Brain microvascular endothelial cell (primary cell): ENCODE results near the gene SPEG.

Source experiments
- DNase-seq: peaks from one replicate; pipeline ENCODE4 v3.0.0-alpha.2; 2020
- H3K27ac ChIP-seq: fragments of 250-450 bp; sonication (Bioruptor Pico); 2 replicates; pipeline ENCODE4 v1.5.1; 2020; ENCODE audit warnings: mild to moderate bottlenecking, moderate library complexity
- H3K27me3 ChIP-seq: fragments of 250-450 bp; sonication (Bioruptor Pico); replicated peaks from 2 replicates; pipeline ENCODE4 v1.5.1; 2020; ENCODE audit warnings: mild to moderate bottlenecking
- H3K36me3 ChIP-seq: fragments of 250-450 bp; sonication (Bioruptor Pico); replicated peaks from 2 replicates; pipeline ENCODE4 v1.5.1; 2020; ENCODE audit warnings: mild to moderate bottlenecking
- H3K4me3 ChIP-seq: 2 replicates; pipeline ENCODE4 v1.5.1; 2011; ENCODE audit warnings: low read depth, mild to moderate bottlenecking, control low read depth, low read length, moderate library complexity
- in situ Hi-C: cut with HindIII; loops from 2 replicates; pipeline ENCODE4 v1.10.0; 2017; ENCODE audit warnings: low sequenced_read_pairs, low pct_ligation_motif_present
- TF ChIP-seq, protein P1 (sequence below): IDR thresholded peaks from 2 replicates; pipeline ENCODE4 v1.5.1; 2011; ENCODE audit warnings: low read depth, mild to moderate bottlenecking, moderate library complexity, low read length, control low read depth, inconsistent platforms; ENCODE audit errors: missing control alignments

SPEG gene

DNA sequence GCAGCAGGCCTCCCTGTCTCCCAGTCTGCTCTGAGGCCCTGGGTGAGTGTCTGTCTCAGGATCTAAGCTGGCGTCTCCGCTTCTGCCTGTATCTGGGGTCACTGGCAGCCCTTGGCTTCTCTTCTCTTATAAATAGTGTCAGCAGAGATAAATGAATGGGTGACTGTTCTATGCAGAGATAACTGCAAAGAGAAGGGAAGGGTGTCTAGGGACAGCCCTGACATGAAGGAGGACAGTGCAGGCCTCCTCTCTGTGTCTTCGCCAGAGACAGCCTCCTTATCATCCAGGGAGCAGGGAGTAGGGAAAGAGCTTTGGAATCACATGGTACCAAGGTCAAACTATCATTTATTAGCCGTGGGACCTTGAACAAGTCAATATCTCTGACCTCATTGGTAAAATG lies 35.8 kb downstream of the SPEG start:
- no peaks in the 10 kb centered on the region for H3K27me3 ChIP-seq
- DNase-seq, result no peak
- no peak overlapping the region for H3K27ac ChIP-seq
- TF ChIP-seq, protein P1, sequence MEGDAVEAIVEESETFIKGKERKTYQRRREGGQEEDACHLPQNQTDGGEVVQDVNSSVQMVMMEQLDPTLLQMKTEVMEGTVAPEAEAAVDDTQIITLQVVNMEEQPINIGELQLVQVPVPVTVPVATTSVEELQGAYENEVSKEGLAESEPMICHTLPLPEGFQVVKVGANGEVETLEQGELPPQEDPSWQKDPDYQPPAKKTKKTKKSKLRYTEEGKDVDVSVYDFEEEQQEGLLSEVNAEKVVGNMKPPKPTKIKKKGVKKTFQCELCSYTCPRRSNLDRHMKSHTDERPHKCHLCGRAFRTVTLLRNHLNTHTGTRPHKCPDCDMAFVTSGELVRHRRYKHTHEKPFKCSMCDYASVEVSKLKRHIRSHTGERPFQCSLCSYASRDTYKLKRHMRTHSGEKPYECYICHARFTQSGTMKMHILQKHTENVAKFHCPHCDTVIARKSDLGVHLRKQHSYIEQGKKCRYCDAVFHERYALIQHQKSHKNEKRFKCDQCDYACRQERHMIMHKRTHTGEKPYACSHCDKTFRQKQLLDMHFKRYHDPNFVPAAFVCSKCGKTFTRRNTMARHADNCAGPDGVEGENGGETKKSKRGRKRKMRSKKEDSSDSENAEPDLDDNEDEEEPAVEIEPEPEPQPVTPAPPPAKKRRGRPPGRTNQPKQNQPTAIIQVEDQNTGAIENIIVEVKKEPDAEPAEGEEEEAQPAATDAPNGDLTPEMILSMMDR, result no peak
- no peaks in the 10 kb centered on the region for H3K36me3 ChIP-seq
- in situ Hi-C loops, result no loop called here
- H3K4me3 ChIP-seq, result no peak overlapping the region

DNA sequence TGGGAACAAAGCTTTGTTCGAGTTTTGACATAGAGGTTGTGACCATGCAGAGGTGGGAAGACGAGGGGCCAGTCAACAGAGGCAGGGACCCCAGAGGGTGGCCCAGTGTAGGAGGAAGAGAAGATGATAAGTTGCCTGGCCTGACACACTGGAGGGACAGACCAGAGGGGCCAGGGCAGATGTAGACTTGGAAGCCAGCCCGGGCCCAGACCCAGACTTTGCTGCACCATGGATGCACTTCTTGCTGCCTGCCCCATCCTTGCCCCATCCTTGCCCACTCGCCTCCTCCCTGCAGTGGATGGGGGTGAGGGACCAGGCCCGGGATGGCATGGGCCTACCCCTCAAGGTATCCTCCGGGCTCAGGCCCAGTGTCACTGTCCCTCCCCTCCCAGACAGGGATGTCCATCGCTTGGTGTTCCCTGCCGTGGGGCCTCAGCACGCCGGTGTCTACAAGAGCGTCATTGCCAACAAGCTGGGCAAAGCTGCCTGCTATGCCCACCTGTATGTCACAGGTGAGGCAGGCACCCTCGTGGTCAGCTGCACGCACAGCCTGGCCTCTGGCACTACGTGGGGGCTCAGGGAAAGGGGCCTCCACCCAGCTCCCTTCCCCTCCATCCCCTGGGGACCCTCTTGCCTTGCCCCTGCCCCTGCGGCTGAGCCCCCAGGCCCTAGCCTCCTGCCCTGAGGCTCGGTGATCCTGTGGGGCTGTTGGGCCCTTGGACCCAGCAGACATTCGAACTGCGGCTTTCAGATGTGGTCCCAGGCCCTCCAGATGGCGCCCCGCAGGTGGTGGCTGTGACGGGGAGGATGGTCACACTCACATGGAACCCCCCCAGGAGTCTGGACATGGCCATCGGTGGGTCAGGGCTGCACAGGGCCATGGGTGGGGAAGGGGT lies 37.1 kb downstream of the SPEG start:
- H3K4me3 ChIP-seq, result no peak overlapping the region
- H3K27me3 ChIP-seq, result no peaks in the 10 kb centered on the region
- H3K36me3 ChIP-seq, result no peaks in the 10 kb centered on the region
- H3K27ac ChIP-seq, result no peak overlapping the region
- no peak for DNase-seq
- TF ChIP-seq, protein P1, result no peak
- in situ Hi-C loops, result no loop called here

GRCh38 chr2:219472629-219473187 lies 38.1 kb downstream of the SPEG start:
- H3K36me3 ChIP-seq, result no peaks in the 10 kb centered on the region
- in situ Hi-C loops, result no loop called here
- no peaks in the 10 kb centered on the region for H3K27me3 ChIP-seq
- DNase-seq, result no peak
- TF ChIP-seq, protein P1, result no peak
- H3K27ac ChIP-seq, result no peak overlapping the region
- H3K4me3 ChIP-seq, result no peak overlapping the region

- TF ChIP-seq, protein P1, result no peak
- in situ Hi-C loops, result no loop called here
- H3K4me3 ChIP-seq, result no peak overlapping the region
- no peak for DNase-seq
- H3K27me3 ChIP-seq, result no peaks in the 10 kb centered on the region
- H3K27ac ChIP-seq, result no peak overlapping the region
- no peaks in the 10 kb centered on the region for H3K36me3 ChIP-seq
Measured at GRCh38 chr2:219473511-219473910, 38.9 kb downstream of the SPEG start.

DNA sequence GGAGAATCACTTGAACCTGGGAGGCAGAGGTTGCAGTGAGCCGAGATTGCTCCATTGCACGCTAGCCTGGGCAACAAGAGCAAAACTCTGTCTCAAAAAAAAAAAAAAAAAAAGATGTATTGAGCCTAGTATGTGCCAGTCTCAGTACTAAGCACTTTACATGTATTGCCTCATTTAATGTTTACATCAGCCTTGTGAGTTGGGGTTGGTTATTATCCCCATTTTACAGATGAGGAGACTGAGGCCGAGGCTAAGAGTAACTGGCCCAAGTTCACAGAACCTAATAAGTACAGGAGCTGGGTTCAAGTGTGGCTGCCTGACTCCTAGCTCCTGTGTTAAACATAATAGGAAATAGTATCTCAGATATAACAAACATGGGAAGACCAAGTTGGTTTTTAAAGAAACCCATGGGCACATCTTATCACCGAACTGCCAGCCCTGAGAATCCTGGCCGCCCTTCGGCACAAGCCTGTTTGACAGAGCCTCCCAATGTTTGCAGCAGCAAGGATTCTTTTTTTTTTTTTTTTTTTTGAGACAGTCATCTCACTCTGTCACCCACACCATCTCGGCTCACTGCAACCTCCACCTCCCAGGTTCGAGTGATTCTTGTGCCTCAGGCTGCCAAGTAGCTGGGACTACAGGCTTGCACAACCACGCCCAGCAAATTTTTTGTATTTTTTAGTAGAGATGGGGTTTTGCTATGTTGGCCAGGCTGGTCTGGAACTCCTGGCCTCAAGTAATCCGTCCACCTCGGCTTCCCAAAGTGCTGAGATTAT lies 39.8 kb downstream of the SPEG start:
- TF ChIP-seq, protein P1, result no peak
- Histone ChIP-seq H3K36me3 (no peaks in the 10 kb centered on the region), H3K4me3 (no peak overlapping the region), H3K27me3 (no peaks in the 10 kb centered on the region), H3K27ac (no peak overlapping the region)
- in situ Hi-C loops, result no loop called here
- no peak for DNase-seq
